Stimulated activated CD4-positive, alpha-beta T cell treated with anti-CD3 and anti-CD28 coated beads, TNF-alpha, amount 100 ng/mL, for 1 hour (primary cell): Measurements from ENCODE around the gene PLTP.
"Not testable (repeated sequence)": the region's sequence is repeated elsewhere in the genome, so short reads cannot be mapped to it uniquely, and the experiment has no call there.

ENCODE experiments used
- DNase-seq, 3 donors: peaks; one replicate each; pipeline ENCODE4 v3.0.0-alpha.2; 2020; ENCODE audit warnings: low read depth in 3 of 3, low spot score in 1 of 3

Gene PLTP

GRCh38 chr20:45880988-45881788 is 30.8 kb downstream of the PLTP start, which contains the start of gene ZSWIM1:
Gene ZSWIM1 (plus strand): TSS chr20:45881227. CDS start chr20:45882593, 1,366 bp downstream.
- DNase-seq, result peak; percentile 96 to 97 (median 96)

- DNase-seq, result no peak
Observed at GRCh38 chr20:45878076-45878761, 33.7 kb downstream of the PLTP start.

GRCh38 chr20:45874576-45874975 is 37.4 kb downstream of the PLTP start:
- no peak for DNase-seq

DNA sequence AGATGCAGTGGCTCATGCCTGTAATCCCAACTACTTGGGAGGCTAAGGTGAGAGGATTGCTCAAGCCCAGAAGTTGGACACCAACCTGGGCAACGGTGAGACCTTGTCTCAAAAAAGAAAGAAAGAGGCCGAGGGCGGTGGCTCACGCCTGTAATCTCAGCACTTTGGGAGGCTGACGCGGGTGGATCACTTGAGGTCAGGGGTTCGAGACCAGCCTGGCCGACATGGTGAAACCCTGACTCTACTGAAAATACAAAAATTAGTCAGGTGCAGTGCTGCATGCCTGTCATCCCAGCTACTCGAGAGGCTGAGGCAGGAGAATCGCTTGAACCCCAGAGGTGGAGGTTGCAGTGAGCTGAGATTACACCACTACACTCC is 37.9 kb downstream of the PLTP start:
- DNase-seq, result not testable (repeated sequence)

DNA sequence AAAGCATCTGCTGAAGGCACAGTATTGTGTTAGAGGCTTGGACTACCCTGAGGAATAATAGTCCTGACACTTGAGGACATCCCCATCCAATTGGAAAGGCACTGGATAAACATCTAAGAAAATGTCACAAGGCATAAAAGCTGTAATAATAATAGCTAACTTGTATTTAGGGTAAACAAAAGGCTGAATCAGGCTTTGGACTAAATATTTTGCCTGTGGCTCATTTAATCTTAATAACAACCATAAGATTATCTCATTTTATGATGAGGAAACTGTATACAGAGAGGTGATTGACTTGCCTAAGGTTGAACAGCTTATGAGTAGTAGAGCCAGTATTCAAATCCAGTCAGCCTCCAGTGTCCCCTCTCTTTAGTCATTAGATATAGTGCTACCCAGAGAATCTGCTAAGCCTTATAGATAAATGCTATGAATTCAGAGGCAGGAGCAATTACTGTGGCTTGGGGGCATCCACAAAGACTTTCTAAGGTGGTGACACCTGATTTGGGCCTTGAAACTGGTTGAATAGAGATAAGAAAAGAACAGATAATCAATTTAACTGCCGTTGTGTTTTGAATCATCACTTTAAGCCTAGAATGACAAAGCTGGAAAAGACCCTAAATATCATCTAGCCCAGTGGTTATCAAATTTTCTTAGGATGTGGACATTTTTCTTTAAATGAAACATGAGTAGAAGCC is 38.4 kb downstream of the PLTP start:
- no peak for DNase-seq

DNA sequence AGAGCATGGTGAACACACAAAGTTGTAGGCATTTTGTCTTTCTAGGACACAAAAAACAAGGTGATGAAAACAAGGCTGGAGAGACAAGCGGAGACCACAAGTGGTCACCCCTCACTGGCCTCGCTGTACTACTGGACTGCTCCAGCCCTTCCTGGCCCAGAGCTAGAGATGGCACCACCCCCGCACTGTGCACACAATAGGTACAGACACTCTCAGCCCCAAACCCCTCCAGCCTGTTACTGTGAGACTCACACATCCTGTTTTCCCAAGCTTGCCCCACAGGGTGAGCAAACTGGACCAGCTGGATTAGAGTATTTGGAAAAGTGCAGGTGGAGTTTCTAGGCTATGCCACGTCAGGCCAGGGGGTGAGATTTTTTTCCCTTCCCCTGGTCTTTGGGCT is 39.3 kb downstream of the PLTP start:
- no peak for DNase-seq

- no peak for DNase-seq
Observed at GRCh38 chr20:45867819-45868176, 44.2 kb downstream of the PLTP start.

DNA sequence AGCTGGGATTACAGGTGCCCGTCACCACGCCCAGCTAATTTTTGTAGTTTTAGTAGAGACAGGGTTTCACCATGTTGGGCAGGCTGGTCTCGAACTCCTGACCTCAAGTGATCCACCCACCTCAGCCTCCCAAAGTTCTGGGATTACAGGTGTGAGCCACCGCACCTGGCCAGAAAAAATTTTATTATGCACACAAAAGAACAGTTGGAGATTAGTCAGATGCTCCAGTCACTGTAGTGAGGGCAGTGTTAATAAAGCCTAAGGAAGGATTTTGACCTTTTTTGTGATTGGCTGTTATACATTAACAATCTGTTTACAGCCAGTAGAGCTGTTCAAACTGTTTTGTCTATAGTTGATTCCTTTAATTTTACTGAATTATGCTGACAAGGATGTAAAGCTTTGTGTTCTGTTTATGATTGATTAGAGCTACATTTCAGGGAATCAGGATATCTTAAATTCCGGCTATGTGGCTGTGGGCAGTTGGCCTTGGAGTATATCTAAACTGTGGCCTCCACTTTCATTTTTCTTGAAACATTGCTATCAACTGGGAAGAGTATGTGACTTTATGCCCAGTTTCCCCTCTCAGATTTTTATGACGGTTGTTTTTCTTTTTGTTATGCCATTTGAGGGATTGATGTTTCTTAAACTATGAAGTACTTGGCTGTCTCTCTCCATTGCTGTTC is 44.7 kb downstream of the PLTP start:
- DNase-seq, result no peak

GRCh38 chr20:45866454-45866853 is 45.5 kb downstream of the PLTP start:
- DNase-seq, result no peak

GRCh38 chr20:45863543-45864470 is 48.1 kb downstream of the PLTP start:
- no peak for DNase-seq

DNA sequence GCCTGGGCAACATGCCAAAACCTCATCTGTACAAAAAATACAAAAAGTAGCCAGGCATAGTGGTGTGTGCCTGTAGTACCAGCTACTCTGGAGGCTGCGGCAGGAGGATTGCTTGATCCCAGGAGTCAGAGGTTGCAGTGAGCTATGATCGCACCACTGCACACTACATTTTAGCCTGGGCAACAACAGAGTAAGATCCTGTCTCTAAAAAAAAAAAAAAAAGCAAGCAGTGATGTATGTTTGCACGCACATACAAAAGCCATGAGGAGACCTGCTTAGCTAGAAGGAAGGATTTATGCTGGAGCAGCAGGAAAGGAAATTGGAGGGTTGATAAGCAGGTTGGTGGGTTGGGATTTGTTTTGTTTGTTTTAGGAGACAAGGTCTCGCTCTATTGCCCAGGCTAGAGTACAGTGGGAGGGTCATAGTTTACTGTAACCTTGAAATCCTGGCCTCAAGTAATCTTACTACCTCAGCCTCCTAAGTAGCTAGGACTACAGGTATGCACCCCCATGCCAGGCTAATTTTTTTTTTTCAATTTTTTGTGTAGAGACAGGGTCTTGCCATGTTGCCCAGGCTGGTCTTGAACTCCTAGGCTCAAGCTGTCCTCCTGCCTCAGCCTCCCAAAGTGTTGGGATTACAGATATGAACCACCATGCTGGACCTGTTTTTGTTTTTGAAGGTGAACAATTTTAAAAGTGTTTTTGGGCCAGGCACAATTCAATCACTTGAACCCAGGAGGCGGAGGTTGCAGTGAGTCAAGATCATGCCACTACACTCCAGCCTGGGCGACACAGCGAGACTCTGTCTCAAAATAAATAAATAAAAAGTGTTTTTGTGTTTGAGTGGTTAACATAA is 50.5 kb downstream of the PLTP start:
- DNase-seq, result no peak

GRCh38 chr20:45860560-45861220 is 51.3 kb downstream of the PLTP start:
- DNase-seq, result no peak

- DNase-seq, result no peak
Observed at GRCh38 chr20:45859916-45860315, 52.0 kb downstream of the PLTP start.

GRCh38 chr20:45857882-45858216 is 54.1 kb downstream of the PLTP start:
- no peak for DNase-seq

DNA sequence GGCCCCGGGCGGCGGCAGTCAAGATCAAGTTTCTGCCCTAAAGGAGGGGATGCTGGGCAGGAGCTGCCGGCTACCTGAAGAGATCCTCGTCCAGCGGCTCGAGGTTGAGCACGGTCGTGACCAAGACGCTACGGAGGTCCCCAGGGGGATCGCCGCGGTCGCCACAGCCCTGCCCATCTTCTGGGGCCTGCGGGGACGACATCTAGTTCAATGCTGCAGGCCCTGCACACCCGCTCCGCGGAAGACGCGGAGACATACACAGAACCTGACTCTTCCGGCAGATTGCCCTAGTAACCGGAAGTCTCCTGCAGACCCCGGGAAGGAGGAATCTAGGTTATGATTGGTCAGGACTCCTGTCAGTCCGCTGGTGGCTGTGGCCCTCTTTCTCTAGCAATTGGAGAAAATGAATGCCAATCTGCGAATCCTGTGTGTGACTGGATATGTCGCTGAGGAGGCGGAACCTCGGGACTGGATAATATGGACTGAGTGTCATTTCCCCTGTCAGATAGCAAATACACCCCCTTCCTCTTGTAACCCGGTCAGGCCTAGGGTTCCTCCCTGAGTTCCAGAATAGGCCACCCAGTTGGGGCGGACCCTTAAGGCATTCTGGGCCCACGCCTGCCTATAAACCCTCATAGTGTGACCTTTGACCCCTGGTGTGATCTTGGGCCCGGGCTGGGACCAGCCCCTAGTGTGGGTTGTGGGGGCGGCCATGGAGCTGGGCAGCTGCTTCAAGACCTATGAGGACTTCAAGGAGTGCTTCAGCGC is 54.7 kb downstream of the PLTP start, which contains the start of the genes ACOT8 and ZSWIM3:
Gene ACOT8 (minus strand): TSS at position 279 of the 768 bp plus-strand sequence. CDS start 77 bp downstream, at position 202.
Gene ZSWIM3 (plus strand): TSS at position 501 of the 768 bp plus-strand sequence. CDS start 212 bp downstream, at position 713.
- DNase-seq, result peak; percentile 60 to 93 (median 87)

GRCh38 chr20:45853484-45853883 is 58.5 kb downstream of the PLTP start:
- DNase-seq, result no peak

DNA sequence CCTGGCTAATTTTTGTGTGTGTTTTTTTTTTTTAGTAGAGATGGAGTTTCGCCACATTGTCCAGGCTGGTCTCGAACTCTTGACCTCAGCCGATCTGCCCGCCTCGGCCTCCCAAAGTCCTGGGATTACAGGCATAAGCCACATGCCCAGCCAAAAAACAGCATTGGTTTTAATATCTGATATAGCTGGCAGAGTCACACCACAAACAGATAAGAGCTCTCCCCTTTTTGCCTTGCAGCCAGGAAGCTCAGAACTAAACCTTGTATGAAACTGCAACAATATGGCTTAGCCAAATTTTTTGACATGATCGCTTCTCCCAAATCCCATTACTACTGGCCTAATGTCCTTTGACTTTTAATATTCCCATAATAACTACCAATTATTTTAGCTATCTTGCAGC is 59.6 kb downstream of the PLTP start:
- no peak for DNase-seq

- no peak for DNase-seq
Observed at GRCh38 chr20:45851501-45851900, 60.5 kb downstream of the PLTP start.
